ENCODE measurements around the gene PFDN1. TPM values are rescaled to one million over a fixed set of nuclear protein-coding genes. Genes with fewer than 3 reads are reported as not detected.

PFDN1 gene
- total RNA-seq, 1 donor from 2014 or later: 173 TPM

- no peak for DNase-seq (ENCODE audit: low read depth)
- TF ChIP-seq CTCF (conservative IDR thresholded peaks at IDR 0.05; ENCODE audit: low read depth, low read length): no peak
- H3K4me3 ChIP-seq (ENCODE audit: low read depth, low read length): no peak overlapping the region
These were observed 53.4 kb downstream of the PFDN1 start for GRCh38 chr5:140249536-140249935.

GRCh38 chr5:140248414-140248813 lies 54.5 kb downstream of the PFDN1 start:
- DNase-seq (ENCODE audit: low read depth): no peak
- no peak for TF ChIP-seq CTCF (conservative IDR thresholded peaks at IDR 0.05; ENCODE audit: low read depth, low read length)
- no peak overlapping the region for H3K4me3 ChIP-seq (ENCODE audit: low read depth, low read length)

- TF ChIP-seq CTCF (conservative IDR thresholded peaks at IDR 0.05; ENCODE audit: low read depth, low read length): no peak
- DNase-seq (ENCODE audit: low read depth): no peak
- no peak overlapping the region for H3K4me3 ChIP-seq (ENCODE audit: low read depth, low read length)
These were observed 56.4 kb downstream of the PFDN1 start for GRCh38 chr5:140246378-140247122.

- TF ChIP-seq CTCF (conservative IDR thresholded peaks at IDR 0.05; ENCODE audit: low read depth, low read length): no peak
- DNase-seq (ENCODE audit: low read depth): no peak
- H3K4me3 ChIP-seq (ENCODE audit: low read depth, low read length): no peak overlapping the region
These were observed 57.0 kb downstream of the PFDN1 start for GRCh38 chr5:140245926-140246325.

GRCh38 chr5:140245341-140245740 lies 57.6 kb downstream of the PFDN1 start:
- no peak for TF ChIP-seq CTCF (conservative IDR thresholded peaks at IDR 0.05; ENCODE audit: low read depth, low read length)
- DNase-seq (ENCODE audit: low read depth): no peak
- no peak overlapping the region for H3K4me3 ChIP-seq (ENCODE audit: low read depth, low read length)

- peak; percentile 79 for TF ChIP-seq CTCF (conservative IDR thresholded peaks at IDR 0.05; ENCODE audit: low read depth, low read length)
- no peak for DNase-seq (ENCODE audit: low read depth)
- no peak overlapping the region for H3K4me3 ChIP-seq (ENCODE audit: low read depth, low read length)
These were observed 58.3 kb downstream of the PFDN1 start for GRCh38 chr5:140244525-140245025.

All from epithelial cell of proximal tubule (primary cell).